ENCODE data around the gene PTCD2.
"Not testable (repeated sequence)": the region's sequence is repeated elsewhere in the genome, so short reads cannot be mapped to it uniquely, and the experiment has no call there.

DNA sequence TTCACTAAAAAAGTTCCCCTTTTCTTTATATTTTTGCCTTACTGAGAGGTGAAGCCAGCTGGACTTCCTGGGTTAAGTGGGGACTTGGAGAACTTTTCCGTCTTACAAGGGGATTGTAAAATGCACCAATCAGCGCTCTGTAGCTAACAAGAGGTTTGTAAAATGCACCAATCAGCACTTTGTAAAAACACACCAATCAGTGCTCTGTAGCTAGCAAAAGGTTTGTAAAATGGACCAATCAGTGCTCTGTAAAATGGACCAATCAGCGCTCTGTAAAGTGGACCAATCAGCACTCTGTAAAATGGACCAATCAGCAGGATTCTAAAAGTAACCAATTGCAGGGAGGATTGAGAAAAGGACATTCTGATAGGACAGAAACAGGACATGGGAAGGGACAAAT is 84.6 kb downstream of the PTCD2 start:
- TF ChIP-seq, protein P1, sequence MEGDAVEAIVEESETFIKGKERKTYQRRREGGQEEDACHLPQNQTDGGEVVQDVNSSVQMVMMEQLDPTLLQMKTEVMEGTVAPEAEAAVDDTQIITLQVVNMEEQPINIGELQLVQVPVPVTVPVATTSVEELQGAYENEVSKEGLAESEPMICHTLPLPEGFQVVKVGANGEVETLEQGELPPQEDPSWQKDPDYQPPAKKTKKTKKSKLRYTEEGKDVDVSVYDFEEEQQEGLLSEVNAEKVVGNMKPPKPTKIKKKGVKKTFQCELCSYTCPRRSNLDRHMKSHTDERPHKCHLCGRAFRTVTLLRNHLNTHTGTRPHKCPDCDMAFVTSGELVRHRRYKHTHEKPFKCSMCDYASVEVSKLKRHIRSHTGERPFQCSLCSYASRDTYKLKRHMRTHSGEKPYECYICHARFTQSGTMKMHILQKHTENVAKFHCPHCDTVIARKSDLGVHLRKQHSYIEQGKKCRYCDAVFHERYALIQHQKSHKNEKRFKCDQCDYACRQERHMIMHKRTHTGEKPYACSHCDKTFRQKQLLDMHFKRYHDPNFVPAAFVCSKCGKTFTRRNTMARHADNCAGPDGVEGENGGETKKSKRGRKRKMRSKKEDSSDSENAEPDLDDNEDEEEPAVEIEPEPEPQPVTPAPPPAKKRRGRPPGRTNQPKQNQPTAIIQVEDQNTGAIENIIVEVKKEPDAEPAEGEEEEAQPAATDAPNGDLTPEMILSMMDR (IDR thresholded peaks at IDR 0.05 in 4 of 5, conservative IDR thresholded peaks at IDR 0.05 in 1 of 5), result not testable (repeated sequence)
- TF ChIP-seq POLR2A (IDR thresholded peaks at IDR 0.05), result not testable (repeated sequence)
